Mucosa of rectum (tissue), 2 donors: Measurements from ENCODE around the gene GIN1.

Experiments
- H3K27ac ChIP-seq, 2 donors: one replicate each; pipeline ENCODE4 v1.7.0; 2013; ENCODE audit warnings: inconsistent platforms in 2 of 2, low read depth in 2 of 2, low read length in 2 of 2
- H3K27me3 ChIP-seq, 2 donors: one replicate each; pipeline ENCODE4 v1.7.0; 2013; ENCODE audit warnings: low read length in 2 of 2; ENCODE audit not compliant: control insufficient read depth in 2 of 2, insufficient read depth in 2 of 2
- H3K36me3 ChIP-seq, 2 donors: one replicate each; pipeline ENCODE4 v1.7.0; 2013; ENCODE audit warnings: low read length in 2 of 2; ENCODE audit not compliant: control insufficient read depth in 2 of 2, insufficient read depth in 2 of 2
- H3K4me1 ChIP-seq, 2 donors: one replicate each; pipeline ENCODE4 v1.7.0; 2013; ENCODE audit warnings: low read length in 2 of 2, mild to moderate bottlenecking in 1 of 2; ENCODE audit not compliant: control insufficient read depth in 2 of 2, insufficient read depth in 2 of 2
- H3K4me3 ChIP-seq, 2 donors: one replicate each; pipeline ENCODE4 v1.7.0; 2013; ENCODE audit warnings: low read length in 2 of 2
- H3K9ac ChIP-seq, 2 donors: one replicate each; pipeline ENCODE4 v1.7.0; 2013; ENCODE audit warnings: low read length in 2 of 2, low read depth in 1 of 2, mild to moderate bottlenecking in 1 of 2
- H3K9me3 ChIP-seq, 2 donors: one replicate each; pipeline ENCODE4 v1.7.0; 2013; ENCODE audit warnings: low read length in 2 of 2; ENCODE audit not compliant: control insufficient read depth in 2 of 2
- donor health status: healthy.
- donor health status: Normal muscosa, but diverticular disease.

GIN1 gene

GRCh38 chr5:103041071-103041676 lies 78.8 kb downstream of the GIN1 start:
- Histone ChIP-seq H3K9ac (no peak overlapping the region), H3K4me3 (no peak overlapping the region), H3K27ac (no peak overlapping the region), H3K27me3 (no peaks in the 10 kb centered on the region), H3K4me1 (no peaks in the 10 kb centered on the region), H3K9me3 (no peaks in the 10 kb centered on the region), H3K36me3 (no peaks in the 10 kb centered on the region)

GRCh38 chr5:103037673-103038455 lies 82.1 kb downstream of the GIN1 start:
- Histone ChIP-seq H3K27me3 (no peaks in the 10 kb centered on the region), H3K4me1 (no peaks in the 10 kb centered on the region), H3K4me3 (no peak overlapping the region), H3K9me3 (no peaks in the 10 kb centered on the region), H3K9ac (no peak overlapping the region), H3K36me3 (no peaks in the 10 kb centered on the region), H3K27ac (no peak overlapping the region)

GRCh38 chr5:103036601-103037000 lies 83.3 kb downstream of the GIN1 start:
- no peak overlapping the region for H3K9ac ChIP-seq
- no peaks in the 10 kb centered on the region for H3K36me3 ChIP-seq
- no peak overlapping the region for H3K27ac ChIP-seq
- no peaks in the 10 kb centered on the region for H3K27me3 ChIP-seq
- no peaks in the 10 kb centered on the region for H3K9me3 ChIP-seq
- no peak overlapping the region for H3K4me3 ChIP-seq
- H3K4me1 ChIP-seq, result no peaks in the 10 kb centered on the region
